HUES64 (cell line): ENCODE results near the gene PTGER3.

Source experiments
- H3K27ac ChIP-seq: 2 replicates; pipeline ENCODE4 v1.7.0; 2013; ENCODE audit warnings: low read depth, low read length, inconsistent platforms
- H3K27me3 ChIP-seq: 2 replicates; pipeline ENCODE4 v1.6.1; 2013; ENCODE audit warnings: mild to moderate bottlenecking, low read length; ENCODE audit not compliant: insufficient read depth
- H3K36me3 ChIP-seq: 2 replicates; pipeline ENCODE4 v1.6.1; 2013; ENCODE audit warnings: mild to moderate bottlenecking, low read length; ENCODE audit not compliant: insufficient read depth
- H3K4me1 ChIP-seq: 2 replicates; pipeline ENCODE4 v1.6.1; 2013; ENCODE audit warnings: mild to moderate bottlenecking, low read length, moderate library complexity; ENCODE audit not compliant: insufficient read depth
- H3K4me3 ChIP-seq: 2 replicates; pipeline ENCODE4 v1.5.1; 2013; ENCODE audit warnings: mild to moderate bottlenecking, low read length, moderate library complexity
- H3K9ac ChIP-seq: 2 replicates; pipeline ENCODE4 v1.6.1; 2013; ENCODE audit warnings: mild to moderate bottlenecking, low read depth, low read length
- H3K9me3 ChIP-seq: 2 replicates; pipeline ENCODE4 v1.6.1; 2013; ENCODE audit warnings: low read depth, low read length; ENCODE audit not compliant: insufficient read depth
- WGBS: fragments of 150-250, 120-280 bp; methylation state at CpG from one replicate; pipeline ENCODE4 v1.1.7; 2013; ENCODE audit warnings: missing lambda C conversion rate; 5-methylcytosine and 5-hydroxymethylcytosine counted together

The PTGER3 gene

GRCh38 chr1:70978623-70979022, 69.0 kb downstream of the PTGER3 start:
- WGBS, result 100% methylated on average over 1 of the region's 1 CpG
- no peaks in the 10 kb centered on the region for H3K4me1 ChIP-seq
- no peaks in the 10 kb centered on the region for H3K36me3 ChIP-seq
- H3K27ac ChIP-seq, result no peak overlapping the region
- H3K9me3 ChIP-seq, result no peaks in the 10 kb centered on the region
- no peak overlapping the region for H3K4me3 ChIP-seq
- no peak overlapping the region for H3K9ac ChIP-seq
- H3K27me3 ChIP-seq, result no peaks in the 10 kb centered on the region

DNA sequence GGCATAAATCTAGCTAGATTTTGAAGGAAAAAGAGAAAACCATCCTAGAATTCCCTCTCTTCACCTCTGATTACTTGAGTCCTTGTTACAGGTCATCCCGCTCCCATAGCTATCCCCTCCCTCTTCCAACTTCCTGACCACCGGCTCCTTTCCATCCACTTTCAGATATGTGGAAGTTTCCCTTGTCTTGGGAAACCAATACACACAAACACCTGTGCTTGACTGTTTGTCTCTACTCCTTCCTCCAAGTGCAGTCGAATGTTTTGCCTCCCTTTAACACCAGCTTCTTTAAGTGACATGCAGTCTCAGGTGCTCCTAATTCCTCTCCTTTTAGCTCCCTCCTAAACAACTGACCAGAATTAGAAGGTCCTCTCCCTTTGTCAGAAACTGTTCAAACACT, 70.0 kb downstream of the PTGER3 start:
- WGBS, result 60% methylated on average over 3 of the region's 3 CpGs
- H3K4me1 ChIP-seq, result no peaks in the 10 kb centered on the region
- H3K27ac ChIP-seq, result no peak overlapping the region
- H3K27me3 ChIP-seq, result no peaks in the 10 kb centered on the region
- H3K9me3 ChIP-seq, result no peaks in the 10 kb centered on the region
- no peak overlapping the region for H3K4me3 ChIP-seq
- no peak overlapping the region for H3K9ac ChIP-seq
- no peaks in the 10 kb centered on the region for H3K36me3 ChIP-seq

GRCh38 chr1:70977041-70977440, 70.6 kb downstream of the PTGER3 start:
- WGBS, result 71% methylated on average over 4 of the region's 4 CpGs
- Histone ChIP-seq H3K9me3 (no peaks in the 10 kb centered on the region), H3K27me3 (no peaks in the 10 kb centered on the region), H3K27ac (no peak overlapping the region), H3K9ac (no peak overlapping the region), H3K36me3 (no peaks in the 10 kb centered on the region), H3K4me1 (no peaks in the 10 kb centered on the region), H3K4me3 (no peak overlapping the region)

- H3K4me3 ChIP-seq, result no peak overlapping the region
- H3K27me3 ChIP-seq, result no peaks in the 10 kb centered on the region
- no peak overlapping the region for H3K9ac ChIP-seq
- H3K9me3 ChIP-seq, result no peaks in the 10 kb centered on the region
- WGBS, result 75% methylated on average over 3 of the region's 3 CpGs
- H3K4me1 ChIP-seq, result no peaks in the 10 kb centered on the region
- H3K36me3 ChIP-seq, result no peaks in the 10 kb centered on the region
- H3K27ac ChIP-seq, result no peak overlapping the region
These were observed 73.9 kb downstream of the PTGER3 start for GRCh38 chr1:70973754-70974153.

DNA sequence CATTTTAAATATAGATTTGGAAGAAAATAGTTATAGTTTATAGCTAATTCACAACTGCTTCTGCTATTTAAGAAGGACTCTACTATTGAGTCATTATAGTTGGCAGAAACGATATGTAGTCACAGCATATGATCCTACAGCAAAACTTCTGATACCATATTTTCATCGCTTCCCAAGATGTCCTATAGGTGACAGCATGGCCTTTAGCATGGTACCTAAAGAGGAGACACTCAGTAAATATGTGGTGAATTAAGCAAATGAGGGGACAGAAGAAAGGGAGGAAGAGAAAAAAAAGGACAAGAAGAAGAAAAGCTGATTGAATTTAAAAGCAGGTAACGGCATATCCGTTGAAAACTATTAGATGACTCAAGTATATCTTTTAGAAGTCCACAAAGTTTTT, 77.2 kb downstream of the PTGER3 start:
- H3K36me3 ChIP-seq, result no peaks in the 10 kb centered on the region
- no peak overlapping the region for H3K9ac ChIP-seq
- H3K4me3 ChIP-seq, result no peak overlapping the region
- no peaks in the 10 kb centered on the region for H3K4me1 ChIP-seq
- 88% methylated on average over 2 of the region's 4 CpGs for WGBS
- H3K9me3 ChIP-seq, result no peaks in the 10 kb centered on the region
- no peaks in the 10 kb centered on the region for H3K27me3 ChIP-seq
- H3K27ac ChIP-seq, result no peak overlapping the region

DNA sequence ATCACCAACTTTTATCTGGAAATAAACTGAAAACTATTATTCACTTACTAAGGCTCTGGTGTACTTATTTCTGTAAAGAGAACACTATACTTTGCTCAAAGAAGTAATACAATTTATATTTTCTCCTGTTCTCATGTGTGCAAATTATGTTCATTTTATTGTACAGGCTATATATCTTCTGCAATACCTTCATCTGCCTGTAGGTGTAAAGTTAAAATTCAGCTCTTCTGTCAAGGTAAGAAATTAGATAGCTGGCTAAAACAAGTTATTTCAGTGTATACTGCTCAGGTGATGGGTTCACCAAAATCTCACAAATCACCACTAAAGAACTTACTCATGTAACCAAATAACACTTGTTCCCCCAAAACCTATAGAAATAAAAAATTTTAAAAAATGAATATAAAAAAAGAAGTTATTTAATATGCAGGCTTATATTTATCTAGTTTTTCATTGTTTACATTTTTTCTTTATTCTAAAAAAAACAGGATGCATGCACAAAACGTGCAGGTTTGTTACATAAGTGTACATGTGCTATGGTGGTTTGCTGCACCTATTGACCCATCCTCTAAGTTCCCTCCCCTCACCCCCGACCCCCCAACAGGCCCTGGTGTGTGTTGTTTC, 81.5 kb downstream of the PTGER3 start:
- no peaks in the 10 kb centered on the region for H3K4me1 ChIP-seq
- no CpG with 5 or more reads among the region's 2 CpGs for WGBS
- no peaks in the 10 kb centered on the region for H3K9me3 ChIP-seq
- H3K27me3 ChIP-seq, result no peaks in the 10 kb centered on the region
- no peak overlapping the region for H3K4me3 ChIP-seq
- no peaks in the 10 kb centered on the region for H3K36me3 ChIP-seq
- no peak overlapping the region for H3K9ac ChIP-seq
- H3K27ac ChIP-seq, result no peak overlapping the region

DNA sequence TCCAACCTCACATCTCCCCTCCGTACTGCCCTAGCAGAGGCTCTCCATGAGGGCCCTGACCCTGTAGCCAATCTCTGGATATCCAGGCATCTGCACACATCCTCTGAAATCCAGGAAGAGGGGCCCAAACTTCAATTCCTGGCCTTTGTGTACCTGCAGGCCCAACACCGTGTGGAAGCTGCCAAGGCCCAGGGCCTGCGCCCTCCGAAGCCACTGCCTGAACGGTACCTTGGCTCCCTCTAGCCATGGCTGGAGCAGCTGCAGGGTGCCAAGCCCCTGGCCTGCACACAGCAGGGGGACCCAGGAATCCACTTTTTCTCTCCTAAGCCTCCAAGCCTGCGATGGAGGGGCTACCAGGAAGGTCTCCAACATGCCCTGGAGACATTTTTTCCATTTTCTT, 84.2 kb downstream of the PTGER3 start:
- H3K4me3 ChIP-seq, result no peak overlapping the region
- H3K27ac ChIP-seq, result no peak overlapping the region
- no peak overlapping the region for H3K9ac ChIP-seq
- no peaks in the 10 kb centered on the region for H3K36me3 ChIP-seq
- H3K4me1 ChIP-seq, result no peaks in the 10 kb centered on the region
- WGBS, result 88% methylated on average over 6 of the region's 6 CpGs
- H3K27me3 ChIP-seq, result no peaks in the 10 kb centered on the region
- H3K9me3 ChIP-seq, result no peaks in the 10 kb centered on the region

- H3K27ac ChIP-seq, result no peak overlapping the region
- H3K27me3 ChIP-seq, result no peaks in the 10 kb centered on the region
- H3K4me3 ChIP-seq, result no peak overlapping the region
- no peak overlapping the region for H3K9ac ChIP-seq
- no peaks in the 10 kb centered on the region for H3K36me3 ChIP-seq
- no peaks in the 10 kb centered on the region for H3K4me1 ChIP-seq
- H3K9me3 ChIP-seq, result no peaks in the 10 kb centered on the region
- WGBS, result 89% methylated on average over 1 of the region's 1 CpG
These were observed 86.1 kb downstream of the PTGER3 start for GRCh38 chr1:70961374-70961975.

DNA sequence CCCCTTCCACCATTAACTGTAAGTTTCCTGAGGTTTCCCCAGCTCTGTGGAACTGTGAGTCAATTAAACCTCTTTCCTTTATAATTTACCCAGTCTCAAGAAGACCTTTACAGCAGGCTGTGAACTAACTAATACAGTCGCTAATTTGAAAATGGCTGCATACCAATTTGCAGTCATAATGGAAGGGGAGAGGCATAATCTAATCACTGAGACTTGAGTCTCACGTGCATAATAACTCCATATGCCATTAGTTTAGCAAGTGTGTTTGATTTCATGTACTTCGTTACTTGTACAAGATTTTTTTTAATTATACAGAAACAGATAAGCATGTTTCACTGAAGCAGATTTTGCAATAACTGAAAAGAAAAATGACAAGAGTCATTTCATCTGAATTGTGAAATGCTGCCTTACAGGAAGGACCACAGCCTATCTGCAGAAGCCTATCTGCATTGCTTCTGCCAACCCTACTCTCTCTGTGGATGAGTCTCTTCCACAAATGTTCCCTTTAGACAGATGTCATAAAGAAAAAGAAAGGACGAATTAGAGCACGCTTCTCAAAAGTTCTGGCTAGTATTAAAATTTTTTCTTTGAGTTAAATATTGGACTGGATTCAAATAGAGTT, 99.1 kb downstream of the PTGER3 start:
- no peaks in the 10 kb centered on the region for H3K36me3 ChIP-seq
- no peaks in the 10 kb centered on the region for H3K9me3 ChIP-seq
- H3K9ac ChIP-seq, result no peak overlapping the region
- no peak overlapping the region for H3K4me3 ChIP-seq
- H3K4me1 ChIP-seq, result no peaks in the 10 kb centered on the region
- no peaks in the 10 kb centered on the region for H3K27me3 ChIP-seq
- H3K27ac ChIP-seq, result no peak overlapping the region
- WGBS, result 98% methylated on average over 2 of the region's 5 CpGs

GRCh38 chr1:70947835-70948234, 99.8 kb downstream of the PTGER3 start:
- H3K4me3 ChIP-seq, result no peak overlapping the region
- no peaks in the 10 kb centered on the region for H3K27me3 ChIP-seq
- H3K9me3 ChIP-seq, result no peaks in the 10 kb centered on the region
- H3K36me3 ChIP-seq, result no peaks in the 10 kb centered on the region
- H3K27ac ChIP-seq, result no peak overlapping the region
- 94% methylated on average over 2 of the region's 2 CpGs for WGBS
- no peaks in the 10 kb centered on the region for H3K4me1 ChIP-seq
- H3K9ac ChIP-seq, result no peak overlapping the region

DNA sequence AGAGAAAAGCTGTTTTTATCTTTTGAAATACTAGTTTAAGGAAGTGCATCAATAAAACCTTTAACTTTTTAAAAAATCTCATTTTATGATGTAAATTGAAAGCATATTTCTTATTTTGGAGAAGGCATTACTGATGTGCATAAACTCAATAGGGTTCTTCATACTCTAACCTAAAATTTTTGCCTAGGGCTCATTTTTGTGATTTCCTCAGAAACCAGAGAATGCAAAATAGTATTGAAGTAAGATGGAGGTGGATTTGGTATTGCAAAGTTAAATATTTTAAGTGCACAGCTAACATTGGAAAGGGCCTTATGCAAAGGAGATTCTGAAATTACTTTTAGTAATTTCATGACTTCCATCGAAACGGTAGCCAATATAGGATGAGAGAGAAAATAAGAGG, 101.9 kb downstream of the PTGER3 start:
- no peak overlapping the region for H3K27ac ChIP-seq
- no peak overlapping the region for H3K4me3 ChIP-seq
- H3K9ac ChIP-seq, result no peak overlapping the region
- H3K27me3 ChIP-seq, result no peaks in the 10 kb centered on the region
- WGBS, result 100% methylated on average over 2 of the region's 2 CpGs
- no peaks in the 10 kb centered on the region for H3K36me3 ChIP-seq
- no peaks in the 10 kb centered on the region for H3K9me3 ChIP-seq
- no peaks in the 10 kb centered on the region for H3K4me1 ChIP-seq
